IMR-90 (cell line): ENCODE data around the gene EMX1. TPM values are rescaled to one million over a fixed set of nuclear protein-coding genes. Genes with fewer than 3 reads are reported as not detected.

Experiments
- ATAC-seq: fragments of 200-7000 bp; cut with Tn5 transposase; 2 replicates; pipeline ENCODE4 v1.9.1; 2020; ENCODE audit warnings: low read depth, mild to moderate bottlenecking, moderate library complexity
- BruUV-seq: library from RNA; stranded (reverse); fragments of 400-500 nt; replicated peaks from 2 replicates; lab custom pipeline; 2021; lab: Mats Ljungman, UMichigan
- CTCF ChIA-PET: fragments of 300-600 bp; formaldehyde crosslinking; extraction: SDS; loops from one replicate; lab custom pipeline; 2021; ENCODE audit warnings: antibody characterized with exemption; lab: Yijun Ruan, JAX
- POLR2A ChIA-PET: fragments of 300-600 bp; sonication (Branson Sonifier 250); formaldehyde crosslinking; loops from one replicate; lab custom pipeline; 2022; ENCODE audit warnings: antibody characterized with exemption; ENCODE audit not compliant: unreplicated experiment; lab: Charles Lee
- DNase-seq: peaks from one replicate; pipeline ENCODE4 v3.0.0; 2013
- H2AFZ ChIP-seq: replicated peaks from 2 replicates; pipeline ENCODE3; 2013; ENCODE audit warnings: low read length, mild to moderate bottlenecking; ENCODE audit not compliant: poor library complexity
- H2AK5ac ChIP-seq: 2 replicates; pipeline ENCODE4 v1.6.1; 2013; ENCODE audit warnings: low read depth, low read length, inconsistent platforms
- H2AK9ac ChIP-seq: replicated peaks from 2 replicates; pipeline ENCODE3; 2013; ENCODE audit warnings: mild to moderate bottlenecking, low read depth, low read length, moderate library complexity; ENCODE audit not compliant: poor library complexity
- H2BK120ac ChIP-seq: 2 replicates; pipeline ENCODE4 v1.6.1; 2013; ENCODE audit warnings: low read depth, low read length, inconsistent platforms
- H2BK15ac ChIP-seq: 3 replicates; pipeline ENCODE4 v1.6.1; 2013; ENCODE audit warnings: low read depth, low read length, inconsistent platforms
- H2BK20ac ChIP-seq: 2 replicates; pipeline ENCODE4 v1.6.1; 2013; ENCODE audit warnings: low read depth, mild to moderate bottlenecking, inconsistent platforms, low read length, moderate library complexity
- H2BK5ac ChIP-seq: 2 replicates; pipeline ENCODE4 v1.6.1; 2013; ENCODE audit warnings: mild to moderate bottlenecking, low read depth, low read length, inconsistent platforms; ENCODE audit not compliant: poor library complexity, severe bottlenecking
- H3K14ac ChIP-seq: replicated peaks from 2 replicates; pipeline ENCODE4 v1.6.1; 2013; ENCODE audit warnings: low read depth, low read length, inconsistent platforms
- H3K18ac ChIP-seq: 2 replicates; pipeline ENCODE4 v1.6.1; 2013; ENCODE audit warnings: low read depth, low read length, control low read depth
- H3K23ac ChIP-seq: 2 replicates; pipeline ENCODE4 v1.6.1; 2013; ENCODE audit warnings: low read depth, low read length, inconsistent platforms
- H3K27ac ChIP-seq: 2 replicates; pipeline ENCODE4 v1.5.1; 2013; ENCODE audit warnings: mild to moderate bottlenecking, control low read depth, low read length; ENCODE audit not compliant: insufficient read depth
- H3K27me3 ChIP-seq: 2 replicates; pipeline ENCODE4 v1.6.1; 2013; ENCODE audit warnings: low read length; ENCODE audit not compliant: control insufficient read depth, insufficient read depth
- H3K36me3 ChIP-seq: 2 replicates; pipeline ENCODE4 v1.6.1; 2013; ENCODE audit warnings: low read length, mixed read lengths; ENCODE audit not compliant: control insufficient read depth, insufficient read depth
- H3K4ac ChIP-seq: 2 replicates; pipeline ENCODE4 v1.6.1; 2013; ENCODE audit warnings: low read depth, low read length, inconsistent platforms
- H3K4me1 ChIP-seq: 2 replicates; pipeline ENCODE4 v1.6.1; 2013; ENCODE audit warnings: low read length, mixed read lengths; ENCODE audit not compliant: control insufficient read depth, insufficient read depth
- H3K4me2 ChIP-seq: 2 replicates; pipeline ENCODE4 v1.6.1; 2013; ENCODE audit warnings: low read depth, mild to moderate bottlenecking, control low read depth, low read length, moderate library complexity
- H3K4me3 ChIP-seq: 2 replicates; pipeline ENCODE4 v1.5.1; 2013; ENCODE audit warnings: low read depth, mild to moderate bottlenecking, control low read depth, low read length, moderate library complexity; ENCODE audit not compliant: insufficient read depth
- H3K56ac ChIP-seq: 2 replicates; pipeline ENCODE4 v1.6.1; 2013; ENCODE audit warnings: low read length, inconsistent platforms; ENCODE audit not compliant: insufficient read depth; ENCODE audit errors: extremely low read depth
- H3K79me1 ChIP-seq, 2 experiments: 2 replicates each; pipeline ENCODE4 v1.6.1; 2013; ENCODE audit warnings: low read length in 2 of 2, inconsistent platforms in 1 of 2, low read depth in 1 of 2
- H3K9ac ChIP-seq: 2 replicates; pipeline ENCODE4 v1.6.1; 2013; ENCODE audit warnings: low read depth, low read length, control low read depth
- H3K9me1 ChIP-seq: 2 replicates; pipeline ENCODE4 v1.6.1; 2013; ENCODE audit warnings: low read length, inconsistent platforms; ENCODE audit not compliant: insufficient read depth
- H3K9me3 ChIP-seq: 2 replicates; pipeline ENCODE4 v1.6.1; 2013; ENCODE audit warnings: low read length; ENCODE audit not compliant: control insufficient read depth, insufficient read depth
- H4K20me1 ChIP-seq: 2 replicates; pipeline ENCODE4 v1.6.1; 2013; ENCODE audit warnings: low read length, inconsistent platforms; ENCODE audit not compliant: insufficient read depth
- H4K5ac ChIP-seq: 2 replicates; pipeline ENCODE4 v1.6.1; 2013; ENCODE audit warnings: mild to moderate bottlenecking, low read depth, low read length, control low read depth
- H4K8ac ChIP-seq, 2 experiments: 2 replicates each; pipeline ENCODE4 v1.6.1; 2013; ENCODE audit warnings: low read depth in 2 of 2, low read length in 2 of 2, control low read depth in 1 of 2, inconsistent platforms in 1 of 2
- H4K91ac ChIP-seq: 2 replicates; pipeline ENCODE4 v1.6.1; 2013; ENCODE audit warnings: low read depth, low read length, inconsistent platforms; ENCODE audit not compliant: insufficient read depth
- BHLHE40 ChIP-seq: fragments of 150-350 bp; IDR thresholded peaks from 2 replicates; pipeline ENCODE4 v1.6.1; 2016; ENCODE audit warnings: mild to moderate bottlenecking, low read depth, low read length
- CEBPB ChIP-seq: IDR thresholded peaks from 2 replicates; pipeline ENCODE4 v1.6.1; 2012; ENCODE audit warnings: low read depth, low read length, improper control_type of control experiment
- CHD1 ChIP-seq: IDR thresholded peaks from 2 replicates; pipeline ENCODE4 v1.6.1; 2012; ENCODE audit warnings: low read depth, low read length, improper control_type of control experiment
- ELK1 ChIP-seq: fragments of 150-350 bp; IDR thresholded peaks from 2 replicates; pipeline ENCODE4 v1.6.1; 2016; ENCODE audit warnings: low read depth, mild to moderate bottlenecking, low read length, moderate library complexity, borderline replicate concordance
- FOS ChIP-seq: fragments of 150-350 bp; IDR thresholded peaks from 2 replicates; pipeline ENCODE4 v1.6.1; 2016; ENCODE audit warnings: low read depth, low read length
- MAFK ChIP-seq: IDR thresholded peaks from 2 replicates; pipeline ENCODE4 v1.6.1; 2012; ENCODE audit warnings: low read depth, low read length, improper control_type of control experiment
- MAZ ChIP-seq: IDR thresholded peaks from 2 replicates; pipeline ENCODE4 v1.6.1; 2012; ENCODE audit warnings: low read depth, mild to moderate bottlenecking, low read length, improper control_type of control experiment, moderate library complexity, borderline replicate concordance
- MXI1 ChIP-seq: IDR thresholded peaks from 2 replicates; pipeline ENCODE4 v1.6.1; 2012; ENCODE audit warnings: low read depth, mild to moderate bottlenecking, low read length, moderate library complexity, borderline replicate concordance
- POLR2A ChIP-seq: IDR thresholded peaks from 2 replicates; pipeline ENCODE4 v1.6.1; 2012; ENCODE audit warnings: mild to moderate bottlenecking, low read depth, low read length
- RAD21 ChIP-seq: IDR thresholded peaks from 2 replicates; pipeline ENCODE4 v1.6.1; 2012; ENCODE audit warnings: low read length, improper control_type of control experiment
- RCOR1 ChIP-seq: IDR thresholded peaks from 2 replicates; pipeline ENCODE4 v1.6.1; 2012; ENCODE audit warnings: mild to moderate bottlenecking, low read length, improper control_type of control experiment; ENCODE audit not compliant: insufficient replicate concordance
- RFX5 ChIP-seq: IDR thresholded peaks from 2 replicates; pipeline ENCODE4 v1.8.0; 2012; ENCODE audit warnings: low read depth, mild to moderate bottlenecking, low read length, moderate library complexity
- SMC3 ChIP-seq: fragments of 150-350 bp; IDR thresholded peaks from 2 replicates; pipeline ENCODE4 v1.6.1; 2016; ENCODE audit warnings: low read depth, mild to moderate bottlenecking, antibody characterized with exemption, low read length, moderate library complexity
- USF2 ChIP-seq: fragments of 150-350 bp; IDR thresholded peaks from 2 replicates; pipeline ENCODE4 v1.6.1; 2017; ENCODE audit warnings: mild to moderate bottlenecking, antibody characterized with exemption, low read length, low read depth
- WGBS, 2 experiments: methylation state at CpG; one replicate each; pipeline versions ENCODE4 v1.1.5 to v1.1.7; 2013; ENCODE audit warnings: missing lambda C conversion rate in 2 of 2; ENCODE audit not compliant: insufficient read length in 1 of 2; ENCODE audit errors: extremely low coverage in 2 of 2; 5-methylcytosine and 5-hydroxymethylcytosine counted together
- dilution Hi-C: fragments of 300-500 bp; cut with HindIII; formaldehyde crosslinking; loops from one replicate; pipeline ENCODE4 v1.14.3; 2018; ENCODE audit warnings: low sequenced_read_pairs; ENCODE audit not compliant: unreplicated experiment
- in situ Hi-C: fragments of 300-500 bp; cut with MboI; formaldehyde crosslinking; loops from 3 replicates; pipeline ENCODE4 v1.14.3; 2019; ENCODE audit warnings: low sequenced_read_pairs, inconsistent platforms, mixed read lengths
- intact Hi-C: fragments of 100-400 bp; cut with micrococcal nuclease; formaldehyde crosslinking; loops from 2 replicates; pipeline ENCODE4 v1.10.0; 2022
- polyA plus RNA-seq, 3 experiments: library from polyadenylated mRNA; depleted of rRNA; stranded (reverse); fragments of >200 nt; gene quantifications; 2 replicates each; pipeline ENCODE4 v1.2.3, GENCODE V29; 2012; ENCODE audit warnings: low replicate concordance in 1 of 3
- total RNA-seq: library from RNA; depleted of rRNA; stranded (reverse); fragments of >200 nt; gene quantifications from 2 replicates; pipeline ENCODE4 v1.2.3, GENCODE V29; 2012

EMX1 gene
- total and polyA plus RNA-seq, 2 of the 4 experiments (the other 2 are of a cell fraction) = not detected

GRCh38 chr2:72943540-72944395, 26.4 kb downstream of the EMX1 start:
- no peak overlapping the region for H4K8ac ChIP-seq
- H3K23ac ChIP-seq = no peak overlapping the region
- H3K18ac ChIP-seq = no peak overlapping the region
- H3K9ac ChIP-seq = no peak overlapping the region
- TF ChIP-seq FOS = no peak
- no peak for TF ChIP-seq RCOR1
- TF ChIP-seq CHD1 = no peak
- TF ChIP-seq RAD21 = no peak
- no peak for TF ChIP-seq MAZ
- no peak for TF ChIP-seq CEBPB
- no peak for TF ChIP-seq POLR2A
- TF ChIP-seq MXI1 = no peak
- no peak for TF ChIP-seq ELK1
- TF ChIP-seq SMC3 = no peak
- TF ChIP-seq USF2 = no peak
- no peak for TF ChIP-seq BHLHE40
- TF ChIP-seq MAFK = no peak
- TF ChIP-seq RFX5 = no peak
- no TSS peak for BruUV-seq
- no peak overlapping the region for H2AFZ ChIP-seq
- no peaks in the 10 kb centered on the region for H3K9me3 ChIP-seq
- intact Hi-C loops = no loop called here
- no peaks in the 10 kb centered on the region for H3K36me3 ChIP-seq
- no peak overlapping the region for H3K56ac ChIP-seq
- no peak overlapping the region for H3K4ac ChIP-seq
- H2BK5ac ChIP-seq = no peak overlapping the region
- ATAC-seq = no peak
- DNase-seq = no peak
- 93% methylated on average over 2 of the region's 7 CpGs; no CpG with 5 or more reads in 1 of the 2 experiments for WGBS, 2 experiments
- H2AK9ac ChIP-seq = no peak overlapping the region
- H4K91ac ChIP-seq = no peak overlapping the region
- H2BK20ac ChIP-seq = no peak overlapping the region
- H2BK15ac ChIP-seq = no peak overlapping the region
- ChIA-PET POLR2A (no interaction called here), CTCF (interaction anchor here (0.5 kb wide), 1 partner anchor 9 kb away, joined by 3 read pairs; no protein-coding TSS in a partner anchor)
- H2AK5ac ChIP-seq = no peak overlapping the region
- in situ Hi-C loops = no loop called here
- H3K9me1 ChIP-seq = peaks cover 15% of the 10 kb centered on the region
- no peak overlapping the region for H3K4me2 ChIP-seq
- H3K27me3 ChIP-seq = no peaks in the 10 kb centered on the region
- H3K79me1 ChIP-seq = no peaks in the 10 kb centered on the region
- H3K4me1 ChIP-seq = peaks cover 10% of the 10 kb centered on the region; the same call in 1 of the 2 replicates
- peaks cover 4% of the 10 kb centered on the region; the same call in 1 of the 2 replicates for H4K20me1 ChIP-seq
- dilution Hi-C loops = no loop called here
- no peak overlapping the region for H3K27ac ChIP-seq
- no peak overlapping the region for H3K14ac ChIP-seq
- H4K5ac ChIP-seq = no peak overlapping the region
- no peak overlapping the region for H3K4me3 ChIP-seq
- no peak overlapping the region for H2BK120ac ChIP-seq
